GM18868 (cell line): ENCODE results near the gene CCDC27.

Experiments
- ATAC-seq: cut with Tn5 transposase; IDR thresholded peaks from one replicate; pipeline ENCODE4 v1.9.1; 2021; ENCODE audit warnings: mild to moderate bottlenecking, moderate library complexity; ENCODE audit not compliant: unreplicated experiment

Gene CCDC27

DNA sequence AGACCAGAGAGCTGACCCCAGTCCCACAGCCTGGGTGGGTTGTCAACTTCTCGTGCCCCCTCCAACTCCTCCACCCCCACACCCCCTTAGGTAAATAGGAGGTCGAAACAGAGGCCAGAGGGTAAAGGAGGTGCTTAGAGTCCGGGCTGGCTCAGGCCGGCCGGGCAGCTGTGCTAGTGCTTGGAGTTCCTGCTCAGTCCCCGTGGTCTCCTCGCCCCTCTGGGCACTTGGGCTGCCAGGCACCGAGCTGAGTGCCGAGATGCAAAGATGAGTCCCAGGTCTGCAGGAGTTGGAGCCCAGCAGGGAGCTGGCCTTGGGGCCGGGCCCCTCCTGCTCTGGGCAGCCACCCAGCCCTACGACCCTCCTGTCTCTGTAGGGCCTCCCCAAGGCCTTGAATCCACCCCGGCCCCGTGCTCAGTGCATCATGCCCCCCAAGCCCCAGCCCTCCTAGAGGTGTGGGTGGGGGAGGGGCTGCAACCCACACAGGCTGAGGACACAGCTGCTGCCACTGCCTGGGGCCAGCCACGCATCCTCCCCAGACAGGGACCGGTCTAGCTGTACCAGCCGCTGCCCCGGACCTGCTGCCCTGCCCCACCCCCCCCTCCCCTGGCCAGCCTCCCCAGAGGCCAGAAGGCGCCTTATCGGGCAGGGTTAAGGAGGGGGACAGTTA is 22.2 kb downstream of the CCDC27 start:
- no peak for ATAC-seq

DNA sequence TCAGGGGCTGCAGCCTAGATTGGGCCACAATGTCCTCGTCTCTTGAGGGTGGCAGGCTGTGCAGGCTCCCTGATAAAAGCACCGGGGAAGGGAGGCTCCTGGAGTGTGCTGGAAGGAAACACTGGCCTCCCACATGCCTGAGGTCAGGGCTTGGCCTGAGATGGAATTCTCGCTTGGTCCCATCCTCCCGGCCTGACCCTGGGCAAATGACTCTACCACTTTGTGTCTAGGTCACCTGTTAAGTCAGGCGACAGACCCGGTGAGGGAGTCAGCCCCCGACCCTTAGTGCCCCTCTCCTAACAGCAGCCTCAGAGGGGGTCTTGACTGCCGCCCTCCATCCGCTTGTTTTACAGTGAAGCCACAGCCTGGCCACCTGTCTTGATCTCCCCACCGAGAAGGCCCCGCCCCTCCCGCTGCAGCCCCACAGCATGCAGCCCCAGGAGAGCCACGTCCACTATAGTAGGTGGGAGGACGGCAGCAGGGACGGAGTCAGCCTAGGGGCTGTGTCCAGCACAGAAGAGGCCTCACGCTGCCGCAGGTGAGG is 22.8 kb downstream of the CCDC27 start:
- no peak for ATAC-seq

DNA sequence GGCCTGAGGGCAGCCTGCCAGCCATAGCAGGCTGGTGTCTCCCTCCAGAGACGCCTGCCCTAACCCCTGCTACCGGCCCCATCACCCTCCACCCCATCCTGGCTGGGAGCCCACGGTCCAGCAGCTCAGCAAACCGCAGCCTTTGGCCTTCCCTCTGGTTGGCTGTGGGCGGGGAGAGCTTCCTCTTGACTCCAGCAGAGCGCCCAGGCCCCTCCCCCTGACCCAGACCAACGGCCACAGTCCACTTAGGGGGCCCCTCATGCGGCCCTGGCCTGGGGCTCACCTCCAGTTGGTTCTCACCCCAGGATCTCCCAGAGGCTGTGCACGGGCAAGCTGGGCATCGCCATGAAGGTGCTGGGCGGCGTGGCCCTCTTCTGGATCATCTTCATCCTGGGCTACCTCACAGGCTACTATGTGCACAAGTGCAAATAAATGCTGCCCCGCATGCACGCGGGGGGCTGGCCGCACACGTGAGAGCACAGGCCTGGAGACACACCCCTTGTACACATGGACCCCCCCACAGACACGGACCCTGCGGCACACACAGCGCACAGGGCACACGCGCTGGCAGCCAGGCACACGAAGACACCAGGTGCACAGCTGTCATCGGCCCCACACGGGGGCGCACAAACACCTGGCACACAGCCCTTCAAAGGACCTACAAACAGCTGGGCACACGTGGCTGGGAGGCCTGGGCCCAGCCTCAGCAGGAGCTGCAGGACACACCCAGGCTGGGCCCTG is 23.4 kb downstream of the CCDC27 start:
- no peak for ATAC-seq

DNA sequence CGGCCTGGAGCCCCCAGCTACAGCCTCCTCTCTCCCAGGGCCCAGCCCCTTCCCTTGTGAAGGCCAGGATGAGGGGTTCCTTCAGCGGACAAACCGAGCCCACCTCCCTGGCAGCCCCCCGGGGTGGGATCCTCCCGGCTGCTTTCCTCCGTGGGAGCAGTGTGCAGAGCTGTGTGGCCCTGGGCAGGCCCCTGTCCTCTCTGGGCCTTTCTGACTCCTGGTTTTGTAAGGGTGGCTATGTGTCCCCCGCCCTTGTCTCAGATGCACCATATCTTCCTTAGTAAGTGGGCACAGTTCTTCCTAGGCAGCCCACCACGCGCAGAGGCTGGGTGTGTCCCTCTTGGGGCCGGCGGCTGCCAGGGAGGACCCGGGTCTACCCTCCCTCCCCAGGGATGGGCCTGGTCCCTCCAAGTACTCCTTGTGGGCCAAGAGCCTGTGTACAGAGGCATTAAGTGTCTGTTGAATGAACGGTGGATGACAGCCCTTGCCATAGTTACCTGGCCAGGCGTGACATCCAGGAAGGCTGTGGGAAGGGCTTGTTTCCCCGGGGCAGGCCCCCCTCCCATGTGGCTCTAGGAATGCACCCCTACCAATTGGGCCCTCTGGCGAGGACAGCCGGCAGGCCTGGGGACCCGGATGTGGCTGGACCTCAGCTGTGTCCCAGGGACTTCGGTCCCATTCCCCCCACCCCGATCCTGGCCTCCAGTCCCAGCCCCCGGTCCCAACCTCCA is 24.1 kb downstream of the CCDC27 start:
- ATAC-seq = no peak

DNA sequence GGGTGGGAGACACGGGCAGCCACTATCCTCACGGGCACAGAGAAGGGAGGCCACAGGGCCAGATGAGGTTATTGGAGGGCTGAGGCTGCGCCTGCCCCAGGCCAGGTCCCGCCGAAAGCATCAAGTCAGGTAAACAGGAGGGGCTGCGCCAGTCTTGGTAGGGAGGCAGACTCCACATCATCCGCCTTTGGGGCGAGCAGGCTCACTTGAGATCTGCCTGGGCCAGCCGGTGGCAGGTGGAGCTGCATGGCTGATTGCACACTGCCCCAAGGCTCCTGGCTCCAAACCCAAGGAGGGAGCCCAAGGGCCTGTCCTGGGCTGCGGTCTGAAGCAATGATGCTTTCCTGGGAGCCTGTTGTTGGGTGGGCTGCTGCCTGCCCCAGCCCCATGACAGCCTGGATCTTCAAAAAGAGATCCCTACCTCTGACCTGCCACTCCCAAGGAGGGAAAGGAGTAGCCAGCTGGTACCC is 24.9 kb downstream of the CCDC27 start:
- no peak for ATAC-seq

DNA sequence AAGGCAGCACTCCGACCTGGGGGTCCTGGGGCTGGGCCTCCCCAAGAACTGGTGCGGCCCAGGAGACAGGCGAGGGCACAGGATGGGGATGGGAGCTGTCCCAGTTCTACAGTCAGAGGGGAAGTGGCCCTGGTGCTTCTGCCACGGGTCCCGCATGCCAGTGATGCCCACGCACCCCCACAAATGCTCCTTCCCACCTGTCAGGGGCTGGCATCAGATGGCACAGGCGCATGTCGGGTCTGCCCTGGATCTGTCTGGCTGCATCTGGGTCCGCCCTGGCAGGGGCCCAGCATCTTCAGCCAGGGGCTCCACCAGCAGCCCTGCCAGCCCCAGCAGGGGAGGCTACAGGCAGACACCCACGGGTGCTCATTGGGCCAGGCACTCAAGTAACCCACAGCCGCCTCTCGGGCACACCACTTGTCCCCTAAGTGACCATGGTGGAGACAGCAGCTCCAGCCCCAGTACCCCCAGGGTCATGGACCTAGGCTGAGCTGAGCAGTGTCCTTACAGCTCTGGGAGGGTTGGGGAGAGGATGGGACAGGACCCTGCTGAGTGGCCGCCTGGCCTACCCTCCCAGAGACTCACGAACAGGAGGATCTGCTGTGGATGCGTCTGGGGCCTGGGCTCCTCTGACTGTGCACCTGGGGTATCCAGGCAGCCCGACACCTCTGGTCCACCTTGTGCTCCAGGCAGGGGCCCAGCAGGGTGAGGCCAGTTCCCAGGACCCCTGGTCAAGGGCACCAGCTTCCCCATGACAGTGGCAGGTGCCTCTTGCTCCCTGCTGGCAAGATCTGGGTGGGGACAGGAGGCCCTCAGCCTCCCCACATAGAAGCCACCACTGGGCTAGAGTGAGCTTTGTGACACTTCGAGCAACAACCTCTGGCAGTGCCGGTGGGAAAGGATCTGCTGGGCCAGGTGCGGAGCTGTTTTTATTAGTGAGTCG is 25.7 kb downstream of the CCDC27 start:
- ATAC-seq = no peak

DNA sequence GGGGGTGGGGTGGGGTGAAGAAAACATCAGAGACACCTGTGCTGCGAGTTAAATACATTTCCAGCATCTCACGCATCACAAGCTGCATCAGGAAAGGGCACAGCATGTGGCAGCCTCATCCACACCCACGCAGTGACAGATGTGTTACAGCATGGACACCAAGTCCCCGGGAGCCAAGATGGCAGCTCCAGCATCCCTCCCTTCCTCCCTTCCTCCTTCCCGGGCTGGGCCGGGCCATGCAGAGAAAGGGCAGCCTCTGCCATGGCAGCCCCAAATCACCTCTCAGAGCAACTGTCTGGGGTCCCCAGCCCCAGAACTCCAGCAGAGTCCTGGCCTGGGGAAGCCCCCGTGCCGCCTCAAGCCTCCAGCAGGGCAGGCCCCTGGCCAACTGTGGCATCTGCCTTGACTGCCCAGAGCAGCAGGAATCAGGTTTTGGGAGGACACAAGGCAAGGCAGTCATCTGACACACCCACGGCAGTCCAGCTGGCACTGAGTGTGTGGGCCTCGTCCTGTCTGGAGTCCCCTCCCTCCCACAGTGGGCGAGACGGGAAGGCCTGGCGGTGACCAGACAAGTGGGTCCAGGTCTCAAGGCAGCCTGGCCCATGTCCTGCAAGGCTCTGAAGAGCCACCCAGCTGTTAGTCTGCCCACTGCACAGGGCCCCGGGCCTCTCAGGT is 26.5 kb downstream of the CCDC27 start:
- ATAC-seq = no peak

DNA sequence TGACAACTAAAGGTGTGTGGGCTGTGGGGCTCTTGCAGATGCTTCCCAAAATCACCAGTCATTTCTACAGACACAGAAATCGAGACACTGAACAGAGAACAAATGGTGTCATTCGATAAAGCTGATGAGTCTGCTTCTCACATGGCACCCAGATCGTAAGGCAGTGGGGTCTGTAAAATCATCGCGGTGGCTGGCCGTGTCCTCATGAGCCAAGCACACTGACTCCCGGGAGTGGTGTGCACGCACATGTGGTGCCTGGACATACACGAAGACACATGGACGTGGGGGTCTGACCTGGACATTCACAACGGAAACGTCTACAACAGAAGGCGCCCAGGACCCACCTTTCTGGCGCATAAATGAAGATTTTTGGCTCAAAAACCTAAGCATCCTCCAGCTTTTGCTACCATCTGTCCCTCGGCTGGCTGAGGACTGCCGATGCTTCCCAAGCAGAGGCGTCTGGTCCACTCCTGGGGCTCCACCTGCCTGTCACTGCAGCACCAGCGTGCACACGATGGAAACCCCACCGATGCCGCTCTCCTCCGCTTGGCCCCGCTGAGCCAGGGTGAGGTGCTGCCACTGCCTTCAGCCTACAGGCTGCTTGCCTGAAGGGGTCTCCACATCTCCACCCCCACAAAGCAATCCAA is 27.1 kb downstream of the CCDC27 start:
- ATAC-seq = no peak

DNA sequence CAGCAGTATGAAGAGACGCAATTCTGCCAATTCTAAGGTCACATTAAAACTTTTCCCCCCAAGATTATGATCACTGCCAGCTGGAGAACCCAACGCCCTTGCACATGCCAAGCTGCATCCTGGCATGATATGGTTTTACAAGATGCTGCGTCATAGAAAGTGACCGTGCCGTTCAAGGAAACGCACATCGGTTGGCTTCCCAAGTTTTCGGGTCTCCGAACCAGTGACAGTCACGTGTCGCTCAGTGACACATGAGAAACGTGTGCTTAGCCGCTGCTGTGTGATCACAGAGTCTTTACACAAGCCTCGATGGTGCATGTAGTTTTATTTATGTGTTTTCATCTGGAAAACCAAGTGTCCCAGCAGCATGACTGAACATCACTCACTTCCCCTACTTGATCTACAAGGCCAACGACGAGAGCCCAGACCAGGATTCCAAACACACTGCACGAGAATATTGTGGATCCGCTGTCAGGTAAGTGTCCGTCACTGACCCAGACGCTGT is 27.7 kb downstream of the CCDC27 start:
- ATAC-seq = no peak

DNA sequence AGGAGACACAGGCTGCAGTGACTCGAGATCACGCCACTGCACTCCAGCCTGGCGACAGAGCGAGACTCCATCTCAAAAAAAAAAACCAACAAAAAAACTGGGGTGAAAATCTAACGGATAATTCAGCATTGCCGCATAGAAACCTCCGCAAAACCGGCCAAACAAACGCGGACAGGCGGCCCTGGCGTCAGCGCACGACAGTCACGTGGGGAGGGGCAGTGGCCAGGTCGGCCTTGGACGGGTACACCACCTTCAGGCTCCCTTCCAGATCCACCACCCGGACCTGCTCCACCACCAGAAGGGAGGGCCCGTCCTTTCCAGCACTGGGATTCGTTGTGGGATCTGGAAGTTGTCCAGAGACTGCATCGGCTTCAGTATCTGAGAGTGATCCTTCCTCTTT is 28.7 kb downstream of the CCDC27 start:
- no peak for ATAC-seq

DNA sequence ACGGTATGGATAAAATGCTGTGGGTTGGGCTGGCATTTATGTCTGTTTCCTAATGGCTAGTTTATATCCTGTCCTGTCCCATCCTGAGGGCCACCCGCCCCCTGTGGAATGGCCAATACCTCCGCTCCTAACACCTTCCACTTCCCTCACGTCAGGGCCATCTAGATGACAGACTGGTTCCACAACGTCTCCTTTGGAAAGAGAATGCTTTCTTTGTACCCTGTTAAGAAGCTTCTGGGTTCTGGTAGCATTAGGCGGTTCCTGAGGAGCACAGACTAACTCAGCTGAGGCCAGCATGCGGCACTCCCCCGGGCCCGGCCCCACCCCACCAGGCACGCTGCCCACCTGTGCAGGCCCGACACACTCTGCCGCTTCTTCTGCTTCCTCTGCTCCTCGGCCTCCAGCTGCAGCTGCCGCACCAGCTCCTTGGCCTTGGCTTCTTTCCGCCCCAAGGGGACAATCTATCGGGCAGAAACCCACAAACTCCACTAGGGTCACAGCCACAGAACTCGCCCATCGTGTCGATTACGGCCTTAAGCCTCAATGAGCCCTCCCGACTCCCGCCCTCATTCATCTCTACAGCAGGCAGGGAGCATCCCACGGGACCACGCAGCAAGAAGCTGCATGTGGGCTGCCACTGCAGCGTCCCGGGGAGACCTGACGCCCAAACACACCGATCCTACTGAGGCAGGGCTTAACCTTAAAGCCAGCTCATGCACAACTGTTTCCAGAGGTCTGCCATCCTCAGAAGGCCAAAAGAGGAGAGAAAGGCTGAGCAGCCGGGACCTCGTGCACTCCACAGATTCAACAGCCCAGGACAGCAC is 31.6 kb downstream of the CCDC27 start:
- ATAC-seq = no peak

DNA sequence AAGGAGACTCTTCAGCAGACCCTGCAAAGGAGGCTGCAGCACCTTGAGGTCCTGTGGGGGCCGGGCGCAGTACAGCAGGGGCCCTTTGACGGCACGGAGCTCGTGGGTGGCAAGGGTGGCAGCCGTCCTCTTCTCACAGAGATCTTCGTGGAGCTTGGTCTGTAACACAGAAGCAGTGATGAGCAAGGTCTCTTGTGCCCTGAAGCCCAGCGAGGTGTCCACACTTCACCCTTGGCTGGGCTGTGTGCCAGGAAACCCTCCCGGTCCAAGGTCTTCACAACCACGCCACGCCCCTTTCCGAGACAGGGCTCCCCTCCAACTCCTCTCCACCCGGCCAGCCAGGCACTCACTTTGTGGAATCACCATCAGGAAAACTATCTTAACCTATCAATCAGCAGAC is 32.8 kb downstream of the CCDC27 start:
- ATAC-seq = no peak

DNA sequence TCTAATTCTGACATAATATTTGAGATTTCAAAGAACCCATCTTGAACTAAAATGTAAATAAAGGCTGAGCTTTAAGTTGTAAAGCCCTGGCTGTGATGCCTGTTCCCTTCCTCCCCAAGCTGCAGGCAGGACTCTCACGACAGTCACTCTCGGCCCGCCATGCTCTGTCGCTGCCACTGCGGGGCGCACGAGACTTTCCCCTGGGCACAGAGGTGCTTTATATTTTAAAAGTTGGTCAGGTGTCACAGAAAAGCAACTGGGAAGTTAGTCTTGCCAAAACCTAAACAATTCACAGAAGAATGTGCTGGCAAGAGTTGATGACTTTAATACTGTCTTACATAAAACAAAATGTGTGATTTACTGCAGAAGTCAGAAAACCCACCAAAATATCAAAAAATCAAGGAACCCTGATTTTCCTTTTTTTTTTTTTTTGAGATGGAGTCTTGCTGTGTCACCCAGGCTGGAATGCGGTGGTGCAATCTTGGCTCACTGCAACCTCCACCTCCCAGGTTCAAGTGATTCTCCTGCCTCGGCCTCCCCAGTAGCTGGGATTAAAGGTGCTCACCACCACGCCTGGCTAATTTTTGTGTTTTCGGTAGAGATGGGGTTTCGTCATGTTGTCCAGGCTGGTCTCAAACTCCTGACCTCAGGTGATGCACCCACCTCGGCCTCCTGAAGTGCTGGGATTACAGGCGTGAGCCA is 33.4 kb downstream of the CCDC27 start:
- ATAC-seq = no peak

DNA sequence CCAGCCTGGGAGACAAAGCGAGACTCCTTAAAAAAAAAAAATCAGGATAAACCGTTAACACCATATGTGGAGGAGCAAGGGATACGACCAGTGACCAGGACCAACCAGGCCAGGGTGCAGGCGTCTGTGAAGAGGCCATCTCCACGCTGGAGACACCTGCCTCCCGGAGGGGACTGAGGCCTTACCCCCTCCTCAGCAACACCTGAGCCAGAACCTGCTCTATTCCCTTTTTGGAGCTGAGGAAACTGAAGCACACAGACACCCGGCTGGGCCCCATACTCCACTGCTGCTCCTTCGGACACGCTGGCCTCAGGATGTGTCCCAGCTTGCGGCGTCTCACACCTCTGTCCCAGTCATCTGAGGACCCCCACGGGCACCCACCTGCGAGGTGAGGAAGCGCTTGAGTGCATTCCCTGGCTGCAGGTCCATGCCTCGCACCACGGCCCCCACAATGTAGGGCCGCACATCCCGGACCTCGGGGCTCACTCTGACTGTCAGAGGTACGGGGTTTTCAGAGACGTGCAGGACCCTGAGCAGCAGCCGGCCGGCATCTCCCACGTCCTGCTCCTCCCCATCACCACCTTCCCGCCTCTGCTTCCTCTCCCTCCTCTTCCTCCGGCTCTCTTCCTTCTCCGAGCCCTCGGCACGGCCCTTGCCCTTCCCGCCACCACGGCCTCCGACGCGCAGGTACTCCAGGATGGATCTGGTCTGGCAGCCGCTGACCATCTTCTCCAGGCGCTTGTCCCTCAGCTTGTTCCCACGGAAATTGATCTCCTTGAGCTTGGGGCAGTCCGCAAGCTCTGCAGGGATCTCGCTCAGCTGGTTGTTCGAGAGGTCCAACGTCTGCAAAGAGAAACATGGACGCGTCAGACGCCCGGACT is 34.5 kb downstream of the CCDC27 start:
- no peak for ATAC-seq

DNA sequence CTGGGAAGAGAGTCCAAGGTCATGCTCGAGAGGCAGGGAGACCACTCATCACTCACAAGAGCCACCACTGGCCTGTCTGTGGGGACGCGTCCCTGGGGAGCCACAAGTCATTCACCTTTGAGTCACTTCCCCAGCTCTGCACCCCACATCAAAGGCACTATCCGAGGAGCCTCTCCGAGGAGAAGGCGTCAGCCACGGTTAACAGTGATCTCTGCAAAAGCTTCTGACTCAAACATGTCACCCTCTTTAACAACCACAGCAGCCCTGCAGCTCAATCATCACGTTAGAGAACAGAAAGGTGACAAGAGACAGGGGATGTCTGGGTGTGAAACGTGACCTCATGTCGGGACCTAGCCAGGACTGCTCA is 35.1 kb downstream of the CCDC27 start:
- no peak for ATAC-seq

DNA sequence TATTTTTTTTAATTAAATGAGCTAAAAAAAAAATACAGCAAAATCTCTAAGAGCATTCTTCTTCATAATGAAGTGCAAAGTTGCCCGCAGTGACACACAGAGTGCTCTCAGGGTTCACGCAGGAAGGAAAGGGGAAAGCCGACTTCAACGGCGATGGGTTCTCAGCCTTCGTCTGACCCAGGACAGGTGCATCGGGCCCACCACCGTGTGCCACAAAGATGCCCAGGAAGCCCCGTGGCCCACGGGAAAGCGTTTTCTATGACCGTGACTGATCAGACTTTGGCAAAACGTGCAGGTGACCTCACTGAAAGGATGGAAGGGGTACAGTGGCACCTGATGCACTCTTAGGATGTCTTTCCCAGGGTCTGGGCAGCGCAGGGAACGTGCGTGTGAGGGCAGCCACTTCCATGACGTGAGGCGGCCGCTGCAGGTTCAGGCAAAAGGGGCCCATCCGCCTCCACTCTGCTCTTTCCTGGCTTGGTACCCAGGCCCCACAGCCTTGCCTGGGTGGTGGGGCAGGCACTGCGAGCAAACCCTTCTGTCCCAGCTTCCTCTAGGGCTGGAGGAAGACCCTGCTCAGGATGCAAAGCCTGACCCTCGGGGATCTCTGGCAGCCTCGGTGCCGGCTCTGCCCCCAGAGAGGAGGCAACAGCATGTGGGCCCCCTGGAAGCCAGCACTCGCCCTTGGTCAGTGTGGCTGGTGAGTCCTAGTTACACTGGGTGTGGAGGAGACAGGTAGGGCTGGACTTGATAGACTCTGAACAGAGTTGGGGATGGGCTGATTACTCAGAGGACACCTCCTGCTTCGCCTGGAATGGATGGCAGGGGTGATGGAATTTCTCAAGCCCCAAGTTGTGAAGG is 35.7 kb downstream of the CCDC27 start:
- no peak for ATAC-seq
